ENCODE results near the gene MYL4. TPM values are rescaled to one million over a fixed set of nuclear protein-coding genes. Genes with fewer than 3 reads are reported as not detected.
"Not testable (repeated sequence)": the region's sequence is repeated elsewhere in the genome, so short reads cannot be mapped to it uniquely, and the experiment has no call there.

Gene MYL4
- 0.86 and 1.1 TPM in 2 replicates for total RNA-seq
- long read RNA-seq, partial matches to known transcripts = 1 of 1 reads
- long read RNA-seq, other reads (novel, unspliced or antisense) = 0 of 1 reads

DNA sequence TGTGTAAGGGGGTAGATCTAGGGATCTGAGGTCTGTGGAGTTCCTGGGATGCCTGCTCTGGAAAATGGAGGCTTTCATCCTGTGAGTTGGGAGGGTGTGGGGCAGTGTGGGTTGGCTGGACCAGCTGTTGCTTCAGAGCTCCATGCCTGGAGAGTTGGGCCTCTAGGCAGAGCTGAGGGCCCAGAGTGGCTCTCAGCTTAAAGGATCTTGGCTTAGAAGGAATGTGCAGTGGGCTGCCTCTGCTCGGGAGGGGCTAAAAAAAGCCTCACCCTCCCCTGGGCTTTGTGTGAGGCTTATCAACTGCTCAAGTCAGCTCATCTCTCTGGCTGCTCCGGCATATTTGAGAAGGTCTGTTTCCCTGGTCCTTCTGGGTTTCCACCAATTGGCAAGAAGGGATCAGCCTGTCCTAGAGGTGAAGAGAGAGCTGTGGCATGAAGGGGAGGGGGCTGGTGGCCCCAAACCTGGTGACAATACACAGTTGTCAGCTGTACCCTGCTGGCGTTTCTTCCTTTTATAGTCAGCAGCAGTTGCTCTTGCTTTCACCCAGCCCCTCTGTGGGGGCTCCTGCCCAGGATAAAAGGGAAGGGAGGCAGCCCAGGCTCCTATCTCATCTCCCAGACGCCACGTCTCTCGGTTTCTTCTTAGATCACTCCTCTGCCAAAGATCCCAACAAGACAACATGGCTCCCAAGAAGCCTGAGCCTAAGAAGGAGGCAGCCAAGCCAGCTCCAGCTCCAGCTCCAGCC, at the start of gene MYL4:
Gene MYL4, plus strand, starts transcription at position 605 of the 745 bp plus-strand sequence. Its CDS starts 75 bp downstream, at position 680.
- Mint-ChIP-seq H3K4me1 (ENCODE audit: low read depth) (peaks cover 4% of the 10 kb centered on the region), H3K27ac (no peak within 1 kb of the TSS), H3K27me3 (peaks cover 11% of the 10 kb centered on the region), H3K4me3 (ENCODE audit: low read depth) (no peak within 1 kb of the TSS), H3K36me3 (ENCODE audit: insufficient read depth) (no peaks in the 10 kb centered on the region), H3K9me3 (ENCODE audit: low read depth) (no peaks in the 10 kb centered on the region)
- no peak for DNase-seq (ENCODE audit: low spot score, unreplicated experiment)
- no peak for TF ChIP-seq CTCF (IDR thresholded peaks at IDR 0.05; ENCODE audit: unreplicated experiment)

GRCh38 chr17:47162013-47162622, 47.0 kb upstream of the MYL4 start:
- TF ChIP-seq CTCF (IDR thresholded peaks at IDR 0.05; ENCODE audit: unreplicated experiment) = no peak
- DNase-seq (ENCODE audit: low spot score, unreplicated experiment) = no peak
- no peaks in the 10 kb centered on the region for H3K9me3 Mint-ChIP-seq (ENCODE audit: low read depth)
- H3K4me3 Mint-ChIP-seq (ENCODE audit: low read depth) = no peak overlapping the region
- H3K36me3 Mint-ChIP-seq (ENCODE audit: insufficient read depth) = peaks cover 13% of the 10 kb centered on the region
- H3K4me1 Mint-ChIP-seq (ENCODE audit: low read depth) = no peaks in the 10 kb centered on the region
- H3K27ac Mint-ChIP-seq = no peak overlapping the region
- no peaks in the 10 kb centered on the region for H3K27me3 Mint-ChIP-seq

DNA sequence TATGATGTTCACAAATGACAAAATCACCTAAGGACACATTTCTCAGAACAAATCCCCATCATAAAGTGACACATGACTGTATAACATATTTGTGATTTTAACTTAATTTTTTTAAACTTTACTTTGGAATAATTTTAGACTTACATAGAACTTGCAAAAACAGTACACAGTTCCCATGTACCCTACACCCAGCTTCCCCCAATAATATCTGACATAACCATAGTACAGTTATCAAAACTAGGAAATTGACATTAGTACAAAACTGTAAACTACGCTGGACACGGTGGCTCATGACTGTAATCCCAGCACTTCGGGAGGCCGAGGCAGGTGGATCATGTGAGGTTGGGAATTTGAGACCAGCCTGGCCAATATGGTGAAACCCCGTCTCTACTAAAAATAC, 44.9 kb upstream of the MYL4 start:
- TF ChIP-seq CTCF (IDR thresholded peaks at IDR 0.05; ENCODE audit: unreplicated experiment) = no peak
- no peak overlapping the region for H3K27ac Mint-ChIP-seq
- H3K9me3 Mint-ChIP-seq (ENCODE audit: low read depth) = no peaks in the 10 kb centered on the region
- no peak overlapping the region for H3K4me3 Mint-ChIP-seq (ENCODE audit: low read depth)
- no peaks in the 10 kb centered on the region for H3K27me3 Mint-ChIP-seq
- peaks cover 19% of the 10 kb centered on the region for H3K36me3 Mint-ChIP-seq (ENCODE audit: insufficient read depth)
- no peak for DNase-seq (ENCODE audit: low spot score, unreplicated experiment)
- H3K4me1 Mint-ChIP-seq (ENCODE audit: low read depth) = peaks cover 3% of the 10 kb centered on the region

DNA sequence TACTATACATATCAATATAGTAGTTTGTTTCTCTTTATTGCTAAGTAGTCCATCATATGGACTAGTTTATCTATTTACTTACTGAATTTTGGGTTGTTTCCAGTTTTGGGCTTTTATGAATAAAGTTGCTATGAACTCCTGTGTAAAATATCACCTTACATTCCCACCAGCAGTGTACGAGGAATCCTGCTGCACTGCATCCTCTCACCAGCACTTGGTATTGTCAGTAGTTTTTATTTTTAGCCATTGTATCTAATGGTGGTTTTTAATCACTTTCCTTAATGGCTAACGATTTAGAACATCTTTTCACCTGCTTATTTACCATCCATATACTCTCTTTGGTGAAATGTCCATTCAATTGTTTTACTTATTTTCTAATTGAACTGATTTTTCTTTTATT, 44.0 kb upstream of the MYL4 start:
- peaks cover 3% of the 10 kb centered on the region for H3K4me1 Mint-ChIP-seq (ENCODE audit: low read depth)
- no peak overlapping the region for H3K27ac Mint-ChIP-seq
- no peak for TF ChIP-seq CTCF (IDR thresholded peaks at IDR 0.05; ENCODE audit: unreplicated experiment)
- no peak for DNase-seq (ENCODE audit: low spot score, unreplicated experiment)
- H3K36me3 Mint-ChIP-seq (ENCODE audit: insufficient read depth) = peaks cover 17% of the 10 kb centered on the region
- no peaks in the 10 kb centered on the region for H3K9me3 Mint-ChIP-seq (ENCODE audit: low read depth)
- no peak overlapping the region for H3K4me3 Mint-ChIP-seq (ENCODE audit: low read depth)
- no peaks in the 10 kb centered on the region for H3K27me3 Mint-ChIP-seq

DNA sequence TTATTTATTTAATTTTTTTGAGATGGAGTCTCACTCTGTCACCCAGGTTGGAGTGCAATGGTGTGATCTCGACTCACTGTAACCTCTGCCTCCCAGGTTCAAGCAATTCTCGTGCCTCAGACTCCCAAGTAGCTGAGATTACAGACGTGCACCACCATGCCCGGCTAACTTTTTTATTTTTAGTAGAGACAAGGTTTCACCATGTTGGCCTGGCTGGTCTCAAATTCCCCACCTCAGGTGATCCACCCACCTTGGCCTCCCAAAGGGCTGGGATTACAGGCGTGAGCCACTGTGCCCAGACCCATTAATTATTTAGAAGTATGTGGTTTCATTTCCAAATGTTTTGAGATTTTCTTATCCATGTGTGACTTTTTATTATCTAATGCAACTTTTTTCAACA, 42.3 kb upstream of the MYL4 start:
- not testable (repeated sequence) for H3K9me3 Mint-ChIP-seq (ENCODE audit: low read depth); H3K27ac Mint-ChIP-seq; H3K27me3 Mint-ChIP-seq; H3K4me1 Mint-ChIP-seq (ENCODE audit: low read depth); DNase-seq (ENCODE audit: low spot score, unreplicated experiment); H3K4me3 Mint-ChIP-seq (ENCODE audit: low read depth)
- peaks cover 19% of the 10 kb centered on the region for H3K36me3 Mint-ChIP-seq (ENCODE audit: insufficient read depth)

DNA sequence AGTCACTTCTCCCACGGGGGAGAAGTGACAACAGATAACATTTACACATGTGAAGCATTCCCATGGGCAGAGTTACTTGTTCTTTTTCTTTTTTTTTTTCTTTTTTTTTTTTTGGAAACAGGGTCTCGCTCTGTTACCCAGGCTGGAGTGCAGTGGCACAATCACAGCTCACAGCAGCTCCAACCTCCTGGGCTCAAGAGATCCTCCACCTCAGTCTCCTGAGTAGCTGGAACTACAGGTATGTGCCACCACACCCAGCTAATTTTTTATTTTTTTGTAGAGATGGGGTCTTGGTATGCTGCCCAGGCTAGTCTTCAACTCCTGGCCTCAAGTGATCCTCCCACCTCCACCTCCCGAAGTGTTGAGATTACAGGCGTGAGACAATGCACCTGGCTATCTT, 40.3 kb upstream of the MYL4 start:
- peaks cover 17% of the 10 kb centered on the region for H3K36me3 Mint-ChIP-seq (ENCODE audit: insufficient read depth)
- H3K27ac Mint-ChIP-seq = not testable (repeated sequence)

More for the DNA sequence above, 40.3 kb upstream of the MYL4 start:
- not testable (repeated sequence) for H3K4me1 Mint-ChIP-seq (ENCODE audit: low read depth); H3K27me3 Mint-ChIP-seq; DNase-seq (ENCODE audit: low spot score, unreplicated experiment); H3K4me3 Mint-ChIP-seq (ENCODE audit: low read depth); H3K9me3 Mint-ChIP-seq (ENCODE audit: low read depth)
